H1 (cell line): ENCODE results near the gene PSMB11. TPM values are rescaled to one million over a fixed set of nuclear protein-coding genes. Genes with fewer than 3 reads are reported as not detected.

Experiments
- CTCF ChIA-PET: fragments of 300-600 bp; sonication (Branson Sonifier 250); formaldehyde crosslinking; loops from one replicate; lab custom pipeline; 2021; ENCODE audit not compliant: partially characterized antibody; lab: Charles Lee
- POLR2A ChIA-PET: fragments of 300-600 bp; sonication (Branson Sonifier 250); formaldehyde crosslinking; loops from one replicate; lab custom pipeline; 2021; ENCODE audit warnings: inconsistent platforms; ENCODE audit not compliant: partially characterized antibody; lab: Charles Lee
- DNase-seq, 2 experiments: peaks; one replicate each; pipeline versions ENCODE4 v3.0.0 to v3.0.0-alpha.2; 2010 to 2022; ENCODE audit warnings: low spot score in 2 of 2, low read depth in 1 of 2, mixed read lengths in 1 of 2
- FAIRE-seq: peaks from 2 replicates; lab custom pipeline; 2011; peaks lifted over from hg19 to GRCh38; lab: Jason Lieb, UNC
- H2AFZ ChIP-seq: 2 replicates; pipeline ENCODE4 v1.8.1; 2012; ENCODE audit warnings: low read length, inconsistent platforms
- H2AK5ac ChIP-seq: 2 replicates; pipeline ENCODE4 v1.6.1; 2013; ENCODE audit warnings: low read depth, low read length
- H2BK120ac ChIP-seq: replicated peaks from 2 replicates; pipeline ENCODE3; 2013; ENCODE audit warnings: low read depth, low read length, inconsistent platforms
- H2BK12ac ChIP-seq: 2 replicates; pipeline ENCODE4 v1.6.1; 2013; ENCODE audit warnings: low read depth, low read length
- H2BK15ac ChIP-seq: 2 replicates; pipeline ENCODE4 v1.6.1; 2013; ENCODE audit warnings: low read length
- H2BK20ac ChIP-seq: 2 replicates; pipeline ENCODE4 v1.6.1; 2013; ENCODE audit warnings: low read length
- H2BK5ac ChIP-seq: 2 replicates; pipeline ENCODE4 v1.6.1; 2013; ENCODE audit warnings: low read depth, low read length
- H3K14ac ChIP-seq: 2 replicates; pipeline ENCODE4 v1.6.1; 2013; ENCODE audit warnings: inconsistent platforms; ENCODE audit not compliant: insufficient read length
- H3K18ac ChIP-seq: 2 replicates; pipeline ENCODE4 v1.6.1; 2013; ENCODE audit warnings: low read length; ENCODE audit errors: extremely low read depth
- H3K23ac ChIP-seq: 2 replicates; pipeline ENCODE4 v1.6.1; 2013; ENCODE audit warnings: inconsistent platforms; ENCODE audit not compliant: insufficient read length
- H3K23me2 ChIP-seq: 2 replicates; pipeline ENCODE4 v1.6.1; 2013; ENCODE audit warnings: low read depth, low read length
- H3K27ac ChIP-seq: 2 replicates; pipeline ENCODE4 v1.6.1; 2011; ENCODE audit warnings: low read depth, low read length, inconsistent platforms
- H3K27me3 ChIP-seq, 4 experiments: replicated peaks in 1 of 4; 1 replicate in 1 of 4; 2 replicates in 3 of 4; pipeline versions ENCODE4 v1.6.1 to v1.8.1; 2011 to 2013; ENCODE audit warnings: low read length in 3 of 4, mild to moderate bottlenecking in 3 of 4, inconsistent platforms in 2 of 4, mixed read lengths in 2 of 4, moderate library complexity in 1 of 4; ENCODE audit not compliant: control insufficient read depth in 3 of 4, insufficient read depth in 3 of 4; ENCODE audit errors: extremely low read depth in 1 of 4
- H3K36me3 ChIP-seq, 4 experiments: 2 replicates each; pipeline versions ENCODE4 v1.6.1 to v1.8.1; 2011 to 2013; ENCODE audit warnings: mild to moderate bottlenecking in 4 of 4, low read length in 3 of 4, moderate library complexity in 2 of 4, control low read depth in 1 of 4, inconsistent platforms in 1 of 4; ENCODE audit not compliant: insufficient read depth in 4 of 4, control insufficient read depth in 2 of 4
- H3K4ac ChIP-seq: replicated peaks from 2 replicates; pipeline ENCODE3; 2013; ENCODE audit warnings: low read length, low read depth, mixed read lengths, inconsistent platforms; ENCODE audit not compliant: insufficient read length
- H3K4me1 ChIP-seq, 4 experiments: replicated peaks in 1 of 4; 1 replicate in 1 of 4; 2 replicates in 3 of 4; pipeline versions ENCODE4 v1.6.1 to v1.8.1; 2011 to 2013; ENCODE audit warnings: low read length in 3 of 4, inconsistent platforms in 2 of 4, mixed read lengths in 1 of 4; ENCODE audit not compliant: insufficient read depth in 4 of 4, control insufficient read depth in 3 of 4
- H3K4me2 ChIP-seq, 2 experiments: 2 replicates each; pipeline versions ENCODE4 v1.6.1 to v1.8.1; 2011 to 2013; ENCODE audit warnings: low read depth in 2 of 2, low read length in 2 of 2, control low read depth in 1 of 2, inconsistent platforms in 1 of 2, mild to moderate bottlenecking in 1 of 2; ENCODE audit not compliant: insufficient read depth in 1 of 2
- H3K4me3 ChIP-seq, 4 experiments: fragments of 200-600, 300-600 bp in 1 of 4; sonication (generic), shearing (Covaris generic), sonication (Bioruptor Twin) in 1 of 4; 2 replicates each; pipeline versions ENCODE4 v1.5.1 to v1.8.1; 2011 to 2016; ENCODE audit warnings: low read length in 4 of 4, low read depth in 3 of 4, control low read depth in 2 of 4, inconsistent platforms in 2 of 4, mild to moderate bottlenecking in 2 of 4, mixed read lengths in 1 of 4, moderate library complexity in 1 of 4; ENCODE audit not compliant: insufficient read depth in 2 of 4; ENCODE audit errors: extremely low read depth in 1 of 4
- H3K56ac ChIP-seq: replicated peaks from 2 replicates; pipeline ENCODE3; 2013; ENCODE audit warnings: low read depth, mild to moderate bottlenecking, mixed read lengths, low read length, inconsistent platforms; ENCODE audit not compliant: insufficient read length
- H3K79me1 ChIP-seq: 2 replicates; pipeline ENCODE4 v1.6.1; 2013; ENCODE audit warnings: low read depth, low read length, control low read depth
- H3K79me2 ChIP-seq, 2 experiments: 2 replicates each; pipeline versions ENCODE4 v1.6.1 to v1.8.1; 2012 to 2013; ENCODE audit warnings: low read length in 2 of 2, mild to moderate bottlenecking in 2 of 2, inconsistent platforms in 1 of 2; ENCODE audit not compliant: insufficient read depth in 2 of 2, control insufficient read depth in 1 of 2
- H3K9ac ChIP-seq, 4 experiments: replicated peaks in 1 of 4; 1 replicate in 1 of 4; 2 replicates in 3 of 4; pipeline versions ENCODE4 v1.6.1 to v1.8.1; 2011 to 2013; ENCODE audit warnings: low read depth in 3 of 4, low read length in 3 of 4, control low read depth in 2 of 4, mild to moderate bottlenecking in 2 of 4, moderate library complexity in 2 of 4, inconsistent platforms in 1 of 4; ENCODE audit errors: extremely low read depth in 1 of 4
- H3K9me3 ChIP-seq, 2 experiments: 2 replicates each; pipeline versions ENCODE4 v1.6.1 to v1.8.1; 2012 to 2013; ENCODE audit warnings: mild to moderate bottlenecking in 2 of 2, moderate library complexity in 2 of 2, control low read depth in 1 of 2, inconsistent platforms in 1 of 2, low read depth in 1 of 2, low read length in 1 of 2, mixed read lengths in 1 of 2; ENCODE audit not compliant: insufficient read depth in 2 of 2
- H4K20me1 ChIP-seq, 2 experiments: replicated peaks in 1 of 2; 2 replicates each; pipeline versions ENCODE3 to v1.8.1; 2011 to 2013; ENCODE audit warnings: inconsistent platforms in 2 of 2, low read length in 2 of 2, mild to moderate bottlenecking in 1 of 2; ENCODE audit not compliant: insufficient read depth in 2 of 2, control insufficient read depth in 1 of 2
- H4K5ac ChIP-seq: 2 replicates; pipeline ENCODE4 v1.6.1; 2013; ENCODE audit warnings: low read length, low read depth, mixed read lengths, inconsistent platforms; ENCODE audit not compliant: insufficient read length
- H4K8ac ChIP-seq: 2 replicates; pipeline ENCODE4 v1.8.0; 2013; ENCODE audit warnings: mild to moderate bottlenecking, moderate library complexity, low read length, inconsistent platforms; ENCODE audit not compliant: insufficient read depth; ENCODE audit errors: extremely low read depth
- H4K91ac ChIP-seq: replicated peaks from 2 replicates; pipeline ENCODE3; 2013; ENCODE audit warnings: low read length, mixed read lengths, inconsistent platforms; ENCODE audit not compliant: insufficient read length
- CBX5 ChIP-seq: fragments of 300-800, 300-1000 bp; sonication (generic); IDR thresholded peaks from 2 replicates; pipeline ENCODE4 v1.7.1; 2016; ENCODE audit warnings: antibody characterized with exemption, low read length, low read depth
- E2F6 ChIP-seq: IDR thresholded peaks from 2 replicates; pipeline ENCODE4 v1.6.1; 2012; ENCODE audit warnings: inconsistent platforms
- KDM5A ChIP-seq: fragments of 200-600 bp; IDR thresholded peaks from 2 replicates; pipeline ENCODE4 v1.7.1; 2012; ENCODE audit warnings: mild to moderate bottlenecking, low read length, inconsistent platforms, mixed read lengths
- MAFK ChIP-seq: IDR thresholded peaks from 2 replicates; pipeline ENCODE4 v1.6.1; 2012; ENCODE audit warnings: low read depth, mild to moderate bottlenecking, improper control_type of control experiment, low read length
- NANOG ChIP-seq: IDR thresholded peaks from 2 replicates; pipeline ENCODE4 v1.6.1; 2011; ENCODE audit warnings: low read length, low read depth, mild to moderate bottlenecking, inconsistent platforms; ENCODE audit not compliant: insufficient read depth, poor library complexity, severe bottlenecking
- TAF7 ChIP-seq: optimal IDR thresholded peaks from 2 replicates; pipeline ENCODE3; 2011; ENCODE audit warnings: low read depth, mild to moderate bottlenecking, inconsistent platforms, low read length, moderate library complexity, borderline replicate concordance
- WGBS, 2 experiments: shearing (Covaris generic) in 1 of 2; methylation state at CpG; one replicate each; pipeline versions ENCODE4 v1.1.6 to v1.1.7; 2013 to 2015; ENCODE audit warnings: low lambda C conversion rate in 2 of 2, mixed read lengths in 2 of 2, inconsistent platforms in 1 of 2, low coverage in 1 of 2, missing lambda C conversion rate in 1 of 2; ENCODE audit not compliant: insufficient replicate concordance in 2 of 2, insufficient coverage in 1 of 2, insufficient read length in 1 of 2; ENCODE audit errors: extremely low coverage in 1 of 2, missing lambda C conversion rate in 1 of 2; 5-methylcytosine and 5-hydroxymethylcytosine counted together
- polyA plus RNA-seq, 7 experiments: library from polyadenylated mRNA; depleted of rRNA in 3 of 7; stranded (reverse) in 5 of 7; unstranded in 2 of 7; fragments of >200 nt in 5 of 7; fragments of 200-250 nt in 2 of 7; gene quantifications; 1 replicate in 5 of 7; 2 replicates in 1 of 7; 4 replicates in 1 of 7; pipeline versions ENCODE4 v1.2.1 to v1.2.3, GENCODE V29; 2011 to 2013; ENCODE audit warnings: missing spikeins in 2 of 7, mixed read lengths in 2 of 7
- total RNA-seq: library from RNA; stranded (reverse); fragmentation: NEBNext Ultra II Directional; extraction: Animal tissue kit (Norgen Biotek cat#: 25700); gene quantifications from 2 replicates; pipeline ENCODE4 v1.2.1, GENCODE V29; 2021

Gene PSMB11
- total and polyA plus RNA-seq, 2 of the 8 experiments (the other 6 are each of a cell fraction or from before 2014, with no cell fraction given): not detected

DNA sequence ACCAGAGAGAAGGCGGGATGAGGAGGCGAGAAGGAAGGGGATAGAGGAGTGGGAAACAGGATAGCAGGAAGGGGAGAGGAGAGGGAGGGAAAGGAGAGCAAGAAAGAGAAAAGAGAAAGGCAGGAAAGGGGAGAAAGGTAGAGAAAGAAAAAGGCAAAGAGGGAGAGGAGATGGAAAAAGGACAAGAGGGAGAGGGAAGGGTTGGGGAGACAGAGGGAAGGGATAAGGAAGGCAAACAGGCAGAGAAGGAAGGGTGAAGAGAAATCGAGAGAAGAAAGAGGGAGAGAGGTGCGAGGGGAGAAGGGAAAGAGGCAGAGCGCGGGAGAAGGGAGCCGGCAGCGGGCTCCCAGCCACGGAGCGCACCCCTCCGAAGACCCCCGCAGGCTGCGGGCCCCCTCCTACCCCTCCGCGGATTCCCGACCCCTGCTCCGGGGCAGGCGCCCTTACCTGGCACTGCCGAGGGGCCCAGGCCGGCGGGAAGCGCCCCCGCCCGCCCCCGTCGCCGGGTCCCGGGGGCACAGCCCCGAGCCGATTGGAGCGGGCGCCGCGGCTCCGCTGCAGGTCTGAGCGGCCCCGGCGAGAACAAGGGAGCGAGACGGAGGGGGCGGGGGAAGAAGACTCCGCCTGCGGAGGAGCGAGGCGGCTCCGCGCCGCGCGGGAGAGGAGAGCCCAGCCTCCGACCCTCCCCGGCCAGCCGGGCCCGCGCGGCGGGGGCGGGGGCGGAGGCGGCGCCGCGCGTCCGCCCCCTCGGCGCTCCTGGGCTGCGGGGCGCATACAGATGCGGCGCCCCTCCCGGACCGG is 15.1 kb downstream of the PSMB11 start, which contains the start of gene CDH24:
TSS of gene CDH24 (minus strand) at position 565 of the 801 bp plus-strand sequence. CDS start 1,787 bp downstream, outside the sequence.
- peak within 1 kb of the TSS; percentile 58 to 66 (median 62); a peak in 6 of 7 replicates for H3K9ac ChIP-seq
- H3K18ac ChIP-seq: peak within 1 kb of the TSS; percentile 90
- FAIRE-seq (no peak), DNase-seq (peak in 1 of 2 experiments; percentile 83)
- POLR2A ChIA-PET: interaction anchor here (0.9 to 6.2 kb wide), 33 partner anchors 9 to 369 kb away, joined by 3 to 65 read pairs (median 5); partner anchors contain the start of genes ACIN1, AJUBA, C14orf119 and HAUS4
- peak within 1 kb of the TSS; percentile 51 for H4K91ac ChIP-seq
- H3K4me3 ChIP-seq: peak within 1 kb of the TSS; percentile 34 to 82 (median 65)
- H4K20me1 ChIP-seq: peaks cover 4 to 8% of the 10 kb centered on the region in 2 experiments
- no peak within 1 kb of the TSS for H2BK15ac ChIP-seq
- H3K23me2 ChIP-seq: peaks cover 12% of the 10 kb centered on the region
- peak within 1 kb of the TSS; percentile 27; the same call in 1 of the 2 replicates for H2BK12ac ChIP-seq
- H3K79me2 ChIP-seq: no peaks in the 10 kb centered on the region
- no peak within 1 kb of the TSS for H2BK120ac ChIP-seq
- no peaks in the 10 kb centered on the region for H3K9me3 ChIP-seq
- peak within 1 kb of the TSS; percentile 89 to 91 for H3K4me2 ChIP-seq
- H3K56ac ChIP-seq: peak within 1 kb of the TSS; percentile 60
- peak within 1 kb of the TSS; percentile 72 for H4K8ac ChIP-seq
- CTCF ChIA-PET: interaction anchor here (0.5 to 29.2 kb wide), 47 partner anchors 8 to 1131 kb away, joined by 3 to 785 read pairs (median 4); partner anchors contain the start of genes ACIN1, AJUBA, CEBPE and HAUS4
- no peak within 1 kb of the TSS; the same call in 1 of the 2 replicates for H2AFZ ChIP-seq
- H2AK5ac ChIP-seq: no peak within 1 kb of the TSS
- H3K23ac ChIP-seq: no peak within 1 kb of the TSS
- peak within 1 kb of the TSS; percentile 47 for H4K5ac ChIP-seq
- no peaks in the 10 kb centered on the region; the same call in 1 of the 2 replicates for H3K79me1 ChIP-seq
- no peaks in the 10 kb centered on the region; a peak in 1 of 7 replicates for H3K27me3 ChIP-seq
- H2BK20ac ChIP-seq: 0 out of 2 replicates have a peak within 1 kb of the TSS, but pooled peaks have one; percentile 13
- H3K4me1 ChIP-seq: peaks cover 0 to 15% (median 4%) of the 10 kb centered on the region in 4 experiments; a peak in 4 of 7 replicates
- peak within 1 kb of the TSS; percentile 64; the same call in 1 of the 2 replicates for H3K27ac ChIP-seq
- no peak within 1 kb of the TSS for H3K4ac ChIP-seq
- H3K36me3 ChIP-seq: peaks cover 11 to 32% (median 24%) of the 10 kb centered on the region in 4 experiments
- peak within 1 kb of the TSS; percentile 15; the same call in 1 of the 2 replicates for H2BK5ac ChIP-seq
- 2% methylated on average over 9 of the region's 73 CpGs; no CpG with 5 or more reads in 1 of the 2 experiments for WGBS, 2 experiments
- H3K14ac ChIP-seq: no peak within 1 kb of the TSS
- TF ChIP-seq CBX5 (no peak), E2F6 (no peak), KDM5A (no peak), TAF7 (peak; percentile 11), MAFK (no peak), NANOG (no peak)
